ENCODE results near the gene ARHGEF26.

Gene ARHGEF26

DNA sequence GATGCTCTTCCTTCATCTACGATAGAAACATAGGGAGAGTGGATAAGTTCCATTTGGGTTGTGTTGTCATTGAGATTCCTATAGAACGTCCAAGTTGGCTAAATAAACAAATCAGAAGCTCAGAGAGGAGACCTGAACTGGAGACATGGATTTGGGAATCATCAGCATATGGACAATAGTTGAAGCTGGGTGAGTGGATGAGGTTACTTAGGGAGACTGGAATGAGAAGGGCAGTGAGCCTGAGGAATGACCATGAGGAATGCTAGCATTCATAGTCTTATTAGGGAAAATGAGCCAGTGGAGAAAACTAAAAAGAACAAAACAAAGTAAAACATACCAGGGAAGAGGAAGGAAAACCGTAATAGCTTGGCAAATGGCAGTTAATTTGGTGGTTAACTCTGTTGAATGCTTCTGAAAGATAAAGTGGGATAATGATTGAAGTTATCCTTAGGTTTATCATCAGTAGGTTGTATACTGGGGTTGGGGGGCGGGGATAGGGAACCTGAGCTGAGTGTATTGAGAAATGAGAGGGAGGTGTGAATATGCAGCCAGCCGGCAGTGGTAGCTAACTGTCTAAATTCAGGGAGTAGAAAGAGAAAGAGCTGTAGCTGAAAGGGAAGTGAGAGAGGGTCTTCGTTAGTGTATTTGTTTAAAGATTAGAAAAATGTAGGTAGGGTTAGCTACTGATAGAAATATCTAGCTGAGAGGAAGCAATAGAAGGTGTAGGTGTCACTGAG lies 74.6 kb downstream of the ARHGEF26 start:
- DNase-seq, result no peak

DNA sequence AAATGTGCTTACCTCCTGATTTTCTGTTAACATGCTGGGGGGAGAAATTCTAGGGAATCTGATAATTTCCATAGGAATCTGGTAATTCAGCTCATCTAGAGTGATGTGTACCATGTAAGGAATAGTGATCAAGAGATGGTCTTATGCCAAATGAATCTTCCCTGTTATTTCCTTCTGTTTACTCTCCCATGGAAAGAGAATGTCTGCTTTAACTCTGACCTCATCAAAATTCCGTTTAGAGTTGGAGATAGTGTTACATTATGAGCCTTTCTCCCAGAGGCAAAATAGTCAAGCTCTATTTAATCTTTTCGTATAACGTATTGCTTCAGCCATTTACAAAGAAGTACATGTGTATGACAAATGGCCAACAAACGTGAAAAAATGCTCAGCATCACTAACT lies 76.6 kb downstream of the ARHGEF26 start:
- no peak for DNase-seq

- DNase-seq, result no peak
Observed at GRCh38 chr3:154209499-154209898, 88.3 kb downstream of the ARHGEF26 start.

- DNase-seq, result no peak
Observed at GRCh38 chr3:154210986-154211385, 89.8 kb downstream of the ARHGEF26 start.

DNA sequence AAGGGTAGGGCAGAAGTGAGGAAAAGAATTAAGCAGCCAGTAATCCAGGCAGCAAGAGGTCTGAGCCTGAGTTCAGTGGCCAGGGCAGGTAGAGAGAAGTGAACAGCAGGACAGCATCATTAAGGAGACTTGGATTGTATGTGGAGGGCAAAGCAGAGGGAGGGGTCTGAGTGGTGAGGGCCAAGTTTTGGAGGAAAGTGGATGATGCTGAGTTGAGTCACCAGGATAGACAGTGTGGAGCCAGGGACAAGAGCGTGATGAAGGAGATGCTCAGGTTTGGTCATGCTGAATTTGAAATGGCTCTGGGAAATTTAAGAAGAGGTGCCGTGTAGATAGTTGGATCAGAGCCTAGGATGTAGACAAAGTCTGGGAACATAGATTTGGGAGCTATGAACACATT lies 93.1 kb downstream of the ARHGEF26 start:
- no peak for DNase-seq

DNA sequence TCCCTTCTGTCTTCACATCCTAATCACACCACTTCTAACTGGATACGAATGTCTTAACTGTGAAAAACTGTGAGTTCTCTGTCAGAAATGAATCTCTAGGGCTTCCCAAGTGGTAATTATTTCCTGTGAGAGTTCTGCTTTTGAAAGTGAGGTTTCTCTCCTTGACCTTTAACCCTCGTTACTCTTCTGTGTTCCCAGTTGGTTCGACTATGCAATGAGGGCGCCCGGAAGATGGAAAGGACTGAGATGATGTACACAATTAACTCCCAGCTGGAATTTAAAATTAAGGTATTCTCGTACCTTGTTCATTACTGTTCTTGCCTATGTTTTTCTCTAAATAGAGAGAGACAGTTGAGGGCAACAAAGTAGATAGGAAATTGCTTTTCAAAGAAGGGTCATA lies 96.5 kb downstream of the ARHGEF26 start:
- no peak for DNase-seq

GRCh38 chr3:154218728-154219127 lies 97.5 kb downstream of the ARHGEF26 start:
- DNase-seq, result no peak

- no peak for DNase-seq
Observed at GRCh38 chr3:154220462-154220861, 99.3 kb downstream of the ARHGEF26 start.

DNA sequence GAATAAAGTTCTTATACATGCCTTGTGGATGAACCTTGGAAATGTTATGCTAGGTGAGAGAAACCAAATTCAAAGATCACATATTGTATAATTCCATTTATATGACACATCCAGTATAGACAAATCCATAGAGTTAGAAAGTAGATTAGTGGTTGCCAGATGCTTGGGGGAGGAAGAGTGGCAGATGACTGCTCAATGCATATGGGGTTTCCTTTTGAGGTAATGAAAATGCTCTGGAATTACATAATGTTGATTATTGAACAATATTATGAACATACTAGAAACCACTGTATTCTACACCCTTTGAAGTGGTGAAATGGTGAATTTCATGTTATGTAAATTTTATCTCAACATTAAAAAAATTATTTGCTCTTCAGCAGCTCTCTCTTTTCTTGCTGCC lies 102.3 kb downstream of the ARHGEF26 start:
- DNase-seq, result no peak

GRCh38 chr3:154224366-154224765 lies 103.2 kb downstream of the ARHGEF26 start:
- no peak for DNase-seq

GRCh38 chr3:154224866-154225265 lies 103.7 kb downstream of the ARHGEF26 start:
- no peak for DNase-seq

DNA sequence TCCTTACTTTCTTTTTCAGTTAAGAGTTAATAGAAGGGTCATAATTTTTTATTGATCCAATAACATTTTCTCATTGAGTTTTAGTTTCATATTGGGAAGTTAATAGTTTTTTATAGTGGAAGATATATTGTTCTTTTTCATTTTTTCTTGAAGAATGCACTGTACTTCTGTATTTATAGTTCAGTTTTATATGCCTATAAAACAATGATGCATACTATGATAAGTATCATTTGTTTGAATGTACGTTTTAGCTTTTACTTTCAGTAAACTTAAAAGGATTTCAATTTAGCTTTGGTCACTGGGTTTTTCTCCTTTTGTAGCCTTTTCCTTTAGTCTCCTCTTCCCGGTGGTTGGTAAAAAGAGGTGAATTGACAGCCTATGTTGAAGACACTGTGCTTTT lies 104.3 kb downstream of the ARHGEF26 start:
- no peak for DNase-seq

- DNase-seq, result no peak
Observed at GRCh38 chr3:154227531-154227930, 106.3 kb downstream of the ARHGEF26 start.

GRCh38 chr3:154228561-154229216 lies 107.5 kb downstream of the ARHGEF26 start:
- DNase-seq, result no peak

GRCh38 chr3:154229217-154229590 lies 108.0 kb downstream of the ARHGEF26 start:
- DNase-seq, result no peak

DNA sequence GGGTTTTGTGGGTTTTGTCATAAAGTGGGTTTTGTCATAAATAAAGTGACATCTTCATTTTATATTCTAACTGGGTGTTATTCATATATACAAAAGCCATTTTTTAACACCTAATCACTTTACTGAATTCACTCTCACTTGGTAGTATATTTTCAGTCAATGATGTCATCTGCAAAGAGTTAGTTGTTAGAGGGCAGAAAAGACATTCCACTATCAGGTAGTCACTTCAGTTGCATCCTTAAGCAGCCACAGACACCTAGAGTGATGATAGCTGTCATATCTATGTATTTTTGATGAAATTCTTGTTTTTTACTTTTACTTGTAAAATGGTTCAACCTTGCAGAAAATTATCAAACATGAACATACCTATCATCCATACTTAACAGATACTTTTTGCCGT lies 114.1 kb downstream of the ARHGEF26 start:
- no peak for DNase-seq

- DNase-seq, result no peak
Observed at GRCh38 chr3:154236331-154236730, 115.1 kb downstream of the ARHGEF26 start.

GRCh38 chr3:154240235-154240634 lies 119.0 kb downstream of the ARHGEF26 start:
- DNase-seq, result no peak

DNA sequence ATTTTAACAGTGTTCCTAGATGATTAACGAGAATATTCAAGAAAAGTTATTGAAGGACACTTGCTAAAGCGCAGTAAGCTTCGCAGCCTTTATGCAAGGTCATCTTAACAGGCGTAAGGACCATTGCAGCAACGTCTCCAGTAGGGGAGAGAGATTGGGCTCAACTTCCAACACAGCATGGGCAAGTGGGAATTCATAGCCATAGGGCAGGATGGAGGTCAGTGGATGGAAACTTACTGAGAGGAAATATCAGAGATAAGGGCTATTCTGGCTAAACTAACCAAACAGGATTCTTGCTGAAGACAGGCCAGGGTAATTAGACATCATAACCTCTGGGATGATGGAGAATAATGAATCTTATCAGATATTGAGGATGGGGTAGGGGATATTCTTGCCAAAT lies 120.3 kb downstream of the ARHGEF26 start:
- DNase-seq, result no peak

- no peak for DNase-seq
Observed at GRCh38 chr3:154242766-154243165, 121.6 kb downstream of the ARHGEF26 start.

DNA sequence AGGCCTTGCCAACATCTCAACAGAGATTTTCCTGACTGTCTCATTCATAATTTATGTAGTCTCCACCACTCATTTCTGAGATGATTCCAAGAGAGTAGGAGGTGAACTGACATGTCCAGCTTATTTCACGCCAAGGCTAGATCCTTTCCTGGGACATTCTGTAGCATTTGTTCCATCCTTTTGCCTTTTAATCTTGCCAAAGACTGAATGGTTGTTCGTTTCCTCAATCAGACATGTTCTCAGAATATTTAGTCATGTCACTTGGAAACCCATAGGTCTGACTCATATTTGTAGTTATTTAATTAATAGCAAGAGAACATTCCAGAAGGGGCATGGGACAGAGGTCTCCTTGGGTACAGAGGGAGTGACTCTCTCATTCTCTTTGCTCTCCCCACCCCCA lies 122.2 kb downstream of the ARHGEF26 start:
- DNase-seq, result peak in 1 of 51 donors; percentile 21

DNA sequence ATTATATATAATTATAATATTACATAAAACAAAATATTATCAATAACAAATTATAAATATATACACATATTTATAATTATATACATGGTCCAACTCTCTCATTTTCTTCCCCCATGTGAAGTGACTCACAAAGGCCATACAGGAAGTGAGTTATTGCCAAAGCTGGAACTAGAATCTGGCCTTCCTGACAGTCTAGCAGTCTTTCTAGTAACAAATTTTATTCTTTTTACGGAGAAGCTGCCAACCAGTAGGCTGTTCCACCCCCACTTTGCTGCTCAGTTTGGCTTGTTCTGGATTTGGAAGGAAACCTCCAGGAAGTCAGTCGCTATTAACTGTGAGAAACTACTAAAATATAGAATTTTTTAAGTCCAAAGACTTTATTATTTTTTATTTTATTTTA lies 123.5 kb downstream of the ARHGEF26 start:
- no peak for DNase-seq

DNA sequence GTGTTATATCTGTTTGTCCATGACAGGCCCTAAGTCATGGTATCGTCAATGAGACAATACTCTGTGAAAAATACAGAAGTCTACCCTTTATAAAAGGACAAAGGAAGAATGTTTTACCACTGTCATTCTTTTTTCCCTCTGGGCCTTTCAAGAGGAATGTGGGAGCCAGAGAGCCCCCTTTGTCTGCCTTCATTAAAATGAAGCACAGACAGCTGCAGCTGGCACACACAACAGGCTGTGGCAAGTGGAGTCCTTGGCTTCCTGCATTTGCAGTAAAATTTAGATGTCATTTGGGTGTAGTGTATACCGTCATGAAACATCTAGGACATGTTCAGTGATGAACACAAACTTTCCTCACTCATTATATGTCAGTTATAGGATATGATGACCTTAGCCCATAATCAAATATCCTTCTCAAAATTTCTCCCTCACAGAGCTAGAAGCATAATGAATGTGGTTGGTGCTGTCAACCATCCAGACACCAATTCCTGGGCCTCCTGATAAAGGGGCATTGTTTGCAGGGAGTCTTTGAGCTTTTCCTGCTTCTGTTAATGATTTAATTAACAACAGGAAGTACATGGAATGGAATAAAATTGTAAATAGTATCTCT lies 126.7 kb downstream of the ARHGEF26 start:
- DNase-seq, result peak in 14 of 51 donors; percentile 1 to 48 (median 18)

Measured in hypothalamus (tissue), 51 donors.